Posterior vena cava (tissue), 2 donors: Measurements from ENCODE around the gene GAPT. TPM values are rescaled to one million over a fixed set of nuclear protein-coding genes. Genes with fewer than 3 reads are reported as not detected.
"Not testable (repeated sequence)": the region's sequence is repeated elsewhere in the genome, so short reads cannot be mapped to it uniquely, and the experiment has no call there.

Source experiments
- DNase-seq: peaks from one replicate; pipeline ENCODE4 v3.0.0-alpha.2; 2020; ENCODE audit warnings: low spot score
- intact Hi-C, 2 donors: fragments of 100-400 bp; cut with DNase I; formaldehyde crosslinking; loops; one replicate each; pipeline versions ENCODE4 v1.14.1 to v1.14.2; 2022 to 2023
- total RNA-seq, 2 donors: library from RNA; stranded (reverse); fragmentation: NEBNext Ultra II Directional; extraction: Animal tissue kit (Norgen Biotek cat#: 25700); gene quantifications; one replicate each; pipeline ENCODE4 v1.2.1, GENCODE V29; 2021
- donor health status: DM: yes; HTN: yes; CAD: no.
- donor health status: DM: yes; HTN: yes; CAD: no.

Gene GAPT
- total RNA-seq, 2 donors from 2014 or later: 1.3 to 2.5 TPM

- no peak for DNase-seq
- intact Hi-C loops: loop anchor here in 1 of 2 donors (10.0 kb wide), 1 partner anchor 346 kb away; no protein-coding TSS in a partner anchor
These were observed 7.2 kb downstream of the GAPT start for GRCh38 chr5:58498340-58498942.

- no peak for DNase-seq
- intact Hi-C loops: loop anchor here in 1 of 2 donors (10.0 kb wide), 1 partner anchor 346 kb away; no protein-coding TSS in a partner anchor
These were observed 8.0 kb downstream of the GAPT start for GRCh38 chr5:58499231-58499630.

DNA sequence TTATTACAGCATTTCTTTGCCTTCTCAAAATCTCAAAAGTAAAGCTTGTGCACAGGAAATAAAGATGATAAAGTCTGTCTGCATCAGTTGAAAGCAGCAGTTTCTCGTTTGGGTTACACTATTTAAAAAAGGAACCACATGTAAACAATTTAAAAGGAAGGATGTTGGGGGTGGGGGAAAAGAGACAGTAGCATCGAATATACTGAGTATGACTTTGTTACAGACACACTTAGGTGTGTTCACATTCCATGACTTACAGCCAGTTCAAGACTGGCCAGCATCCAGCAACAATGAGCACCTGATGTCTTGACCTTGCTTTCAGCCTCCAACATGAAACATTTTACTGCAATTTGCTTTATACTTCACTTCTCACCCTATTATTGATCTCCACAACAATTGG, 8.7 kb downstream of the GAPT start:
- intact Hi-C loops: loop anchor here in 1 of 2 donors (10.0 kb wide), 1 partner anchor 345 kb away; no protein-coding TSS in a partner anchor

DNA sequence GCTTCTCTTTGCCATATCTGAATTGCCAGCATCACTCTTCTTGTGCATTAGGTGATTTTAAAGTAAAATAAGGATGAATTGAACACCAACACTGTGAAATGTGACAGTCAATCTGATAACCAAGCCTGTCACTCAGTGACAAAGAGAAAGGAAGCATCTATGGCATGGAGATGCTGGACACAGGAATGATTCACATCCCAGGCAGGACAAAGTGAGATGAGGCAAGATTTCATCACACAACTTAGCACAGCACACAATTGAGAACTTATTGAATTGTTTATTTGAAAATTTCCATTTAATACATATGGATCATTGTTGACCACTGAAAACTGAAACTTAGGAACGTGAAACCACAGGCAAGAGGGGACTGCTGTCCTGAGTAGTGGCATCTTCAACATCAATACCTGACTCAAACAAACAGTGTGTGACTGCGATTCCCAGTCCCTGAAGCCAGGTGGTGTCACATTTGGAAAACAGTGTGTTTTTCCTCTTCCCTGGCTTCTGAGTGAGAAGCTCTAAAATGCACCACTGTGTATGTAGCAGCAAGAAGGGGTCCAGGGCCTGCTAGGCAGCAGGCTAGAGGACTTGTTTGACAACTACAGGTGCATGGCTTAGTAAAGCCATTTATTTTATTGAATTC, 10.7 kb downstream of the GAPT start:
- DNase-seq: no peak
- intact Hi-C loops: no loop called here

More for the DNA sequence above, 8.7 kb downstream of the GAPT start:
- DNase-seq: no peak

GRCh38 chr5:58503390-58504046, 12.3 kb downstream of the GAPT start:
- intact Hi-C loops: no loop called here

GRCh38 chr5:58504766-58505165, 13.5 kb downstream of the GAPT start:
- intact Hi-C loops: no loop called here
- DNase-seq: no peak

More at GRCh38 chr5:58503390-58504046, 12.3 kb downstream of the GAPT start:
- no peak for DNase-seq

DNA sequence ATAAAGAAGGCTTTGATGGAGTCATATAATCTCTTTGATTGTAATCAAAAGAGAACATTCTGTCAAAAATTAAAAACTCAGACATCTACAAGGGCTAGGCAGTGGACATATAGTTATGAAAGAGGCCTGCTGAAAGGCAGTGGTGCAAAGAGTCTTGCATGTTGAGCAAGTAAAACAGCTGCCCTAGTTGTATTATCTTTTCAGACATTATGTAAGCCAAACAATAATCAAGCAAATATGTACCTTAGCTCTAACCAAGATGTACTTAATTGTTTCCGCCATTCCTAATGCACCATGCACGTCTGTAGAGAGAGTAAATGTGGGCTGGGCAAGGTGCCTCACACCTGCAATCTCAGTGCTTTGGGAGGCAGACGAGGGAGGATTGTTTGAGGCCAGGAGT, 14.3 kb downstream of the GAPT start:
- no peak for DNase-seq
- intact Hi-C loops: no loop called here

GRCh38 chr5:58505971-58506640, 14.9 kb downstream of the GAPT start:
- DNase-seq: no peak
- intact Hi-C loops: no loop called here

GRCh38 chr5:58507715-58508114, 16.5 kb downstream of the GAPT start:
- no peak for DNase-seq
- intact Hi-C loops: no loop called here

- intact Hi-C loops: no loop called here
- DNase-seq: no peak
These were observed 26.0 kb downstream of the GAPT start for GRCh38 chr5:58517198-58517597.

- intact Hi-C loops: no loop called here
These were observed 32.7 kb downstream of the GAPT start for GRCh38 chr5:58523956-58524355.

DNA sequence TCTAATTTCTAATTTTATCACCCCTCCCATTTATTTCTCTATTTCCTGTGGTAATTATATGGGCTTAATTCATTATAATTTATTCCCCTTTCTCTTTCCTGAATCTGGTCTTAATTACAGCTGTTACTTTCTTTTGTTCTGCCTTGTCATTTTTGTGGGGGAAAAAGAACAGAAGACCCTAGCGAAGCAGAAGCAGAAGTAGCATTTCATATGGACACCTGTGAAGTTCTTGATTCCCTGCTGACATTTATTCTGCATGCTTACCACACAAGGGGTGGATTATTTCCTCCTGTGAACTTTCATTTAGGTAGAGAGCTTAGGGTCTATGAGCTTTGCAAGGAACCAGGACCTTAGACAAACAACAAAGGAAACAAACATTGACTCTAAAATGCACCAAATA, 33.3 kb downstream of the GAPT start:
- DNase-seq: no peak
- intact Hi-C loops: no loop called here

More at GRCh38 chr5:58523956-58524355, 32.7 kb downstream of the GAPT start:
- DNase-seq: no peak

GRCh38 chr5:58530942-58531490, 39.8 kb downstream of the GAPT start:
- no peak for DNase-seq
- intact Hi-C loops: loop anchor here in 1 of 2 donors (10.0 kb wide), 1 partner anchor 196 kb away; no protein-coding TSS in a partner anchor

DNA sequence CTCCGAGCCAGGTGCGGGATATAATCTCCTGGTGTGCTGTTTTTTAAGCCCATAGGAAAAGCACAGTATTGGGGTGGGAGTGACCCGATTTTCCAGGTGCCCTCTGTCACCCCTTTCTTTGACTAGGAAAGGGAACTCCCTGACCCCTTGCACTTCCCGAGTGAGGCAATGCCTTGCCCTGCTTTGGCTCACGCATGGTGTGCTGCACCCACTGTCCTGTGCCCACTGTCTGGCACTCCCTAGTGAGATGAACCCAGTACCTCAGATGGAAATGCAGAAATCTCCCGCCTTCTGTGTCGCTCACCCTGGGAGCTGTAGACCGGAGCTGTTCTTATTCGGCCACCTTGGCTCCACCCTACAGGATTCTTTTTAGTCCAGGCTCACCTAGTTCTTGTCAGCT, 50.7 kb downstream of the GAPT start:
- DNase-seq, intact Hi-C loops: not testable (repeated sequence)

- intact Hi-C loops: no loop called here
- no peak for DNase-seq
These were observed 51.5 kb downstream of the GAPT start for GRCh38 chr5:58542709-58543108.

- intact Hi-C loops: no loop called here
- DNase-seq: no peak
These were observed 52.5 kb downstream of the GAPT start for GRCh38 chr5:58543723-58544122.

DNA sequence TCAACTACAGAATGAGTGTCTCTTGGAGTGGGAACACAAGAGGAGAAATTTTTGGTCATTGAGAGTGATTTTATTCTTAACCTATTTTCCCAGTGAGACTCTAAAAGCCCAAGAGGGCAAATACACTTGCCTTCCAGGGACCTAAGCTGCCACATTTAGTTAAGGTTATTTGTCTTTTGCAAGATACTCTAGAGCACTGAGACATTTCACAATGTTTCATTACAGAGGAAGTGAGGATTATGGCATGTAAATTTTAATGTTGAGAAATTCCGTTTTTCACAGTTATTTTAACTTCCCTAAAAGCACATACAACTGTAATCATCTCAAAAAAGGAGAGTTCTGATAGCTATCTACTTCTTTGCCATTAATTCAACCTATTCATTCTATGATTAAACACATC, 53.0 kb downstream of the GAPT start:
- intact Hi-C loops: no loop called here
- DNase-seq: no peak

- intact Hi-C loops: no loop called here
- DNase-seq: no peak
These were observed 53.7 kb downstream of the GAPT start for GRCh38 chr5:58544926-58545325.

DNA sequence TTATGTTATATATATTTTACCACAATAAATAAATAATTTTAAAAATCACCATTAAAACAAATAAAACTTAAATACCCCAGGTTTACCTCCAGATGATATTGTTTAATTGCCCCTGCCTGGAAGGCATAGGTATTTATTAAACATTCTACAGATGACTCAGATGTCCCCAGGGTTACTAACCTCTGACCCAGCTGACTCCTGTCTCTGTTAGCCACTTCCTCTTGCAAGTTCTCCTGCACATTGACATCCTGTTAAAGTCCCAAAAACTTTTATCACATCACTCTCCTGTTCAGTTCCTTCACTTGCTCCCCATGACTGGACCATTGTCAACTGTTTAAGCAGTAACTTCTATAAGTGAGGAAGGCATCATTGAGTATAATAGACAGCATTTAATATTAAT, 54.7 kb downstream of the GAPT start:
- no peak for DNase-seq
- intact Hi-C loops: no loop called here
